ENCODE measurements around the gene EXOC6B.

The EXOC6B gene

DNA sequence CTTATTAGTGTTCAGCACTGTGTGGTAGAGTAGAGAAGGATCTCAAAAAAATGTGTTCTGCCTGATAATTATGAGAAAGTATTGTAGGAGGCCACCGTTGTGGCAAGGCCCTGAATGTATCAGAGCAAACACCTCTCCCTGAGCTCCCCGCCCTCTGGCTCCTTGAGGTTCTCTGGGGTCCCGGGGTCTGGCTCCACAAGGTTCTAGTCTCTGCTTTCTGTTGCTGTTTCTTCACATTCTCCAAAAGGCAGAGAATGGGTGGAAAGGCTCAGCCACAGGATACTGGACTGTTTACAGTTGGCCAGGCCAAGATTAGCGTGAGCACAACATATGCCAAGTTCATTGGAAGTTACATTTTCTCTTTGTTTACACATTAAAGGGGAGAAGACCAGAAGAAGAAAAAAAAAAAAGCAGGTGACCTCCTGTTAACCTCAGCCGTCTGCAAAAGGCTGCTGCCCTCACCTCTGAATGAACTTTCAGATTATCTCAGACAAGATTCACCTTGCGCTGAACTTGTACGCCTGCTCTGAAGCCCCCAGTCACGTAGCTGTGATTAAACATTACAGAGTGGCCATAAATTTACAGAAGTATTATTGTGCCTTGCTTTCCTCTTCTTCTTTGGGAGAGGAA, 621.6 kb downstream of the EXOC6B start:
- no peak for DNase-seq

DNA sequence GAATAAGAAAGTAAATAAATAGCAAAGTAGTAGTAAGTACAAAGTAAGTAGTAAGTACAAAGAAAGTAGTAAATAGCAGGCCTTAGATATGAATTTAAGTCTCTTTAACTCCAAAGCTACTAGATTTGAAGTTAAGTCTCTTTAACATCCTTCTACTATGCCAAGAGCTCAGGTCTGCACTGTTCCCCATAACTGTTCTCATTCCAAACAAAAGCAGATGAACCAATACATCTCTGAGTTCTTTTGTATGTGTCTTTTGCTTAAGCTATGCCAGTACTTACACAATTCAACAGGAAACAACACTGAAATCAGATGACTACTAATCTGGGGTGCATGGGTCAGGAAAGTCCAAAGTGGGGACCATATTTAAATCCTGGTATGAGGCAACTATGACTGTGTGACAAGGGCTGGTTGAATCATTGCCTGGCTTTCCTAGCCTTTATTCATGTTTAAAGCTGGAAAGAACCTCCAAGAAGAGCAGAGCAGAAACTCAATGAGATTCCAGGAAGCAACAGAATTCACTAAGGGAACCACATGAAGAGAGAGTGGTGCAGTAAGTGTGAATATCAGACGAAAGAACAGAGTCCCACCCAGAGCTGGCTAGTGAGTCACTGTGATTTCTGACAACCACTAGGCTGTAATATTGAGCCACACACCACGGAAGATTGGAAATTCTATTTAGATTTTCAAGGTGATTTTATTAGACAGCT, 627.1 kb downstream of the EXOC6B start:
- DNase-seq, result no peak

DNA sequence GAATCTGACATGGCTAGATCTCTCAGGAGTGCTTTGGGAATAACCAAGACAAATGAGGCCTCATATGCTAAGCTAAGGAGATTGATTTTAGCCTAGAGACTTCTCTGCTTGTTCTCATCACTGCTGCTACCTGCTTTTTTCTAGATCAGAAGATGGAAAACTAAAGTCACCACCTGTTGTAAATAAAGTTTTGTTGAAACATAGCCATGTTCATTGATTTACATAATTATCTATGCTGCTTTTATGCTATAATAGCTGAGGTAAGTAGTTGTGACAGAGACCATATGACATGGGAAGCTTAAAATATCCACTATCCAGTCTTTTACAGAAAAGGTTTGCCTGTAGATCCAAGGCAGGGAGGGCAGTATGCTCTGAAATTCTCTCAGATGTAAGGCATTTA, 632.1 kb downstream of the EXOC6B start:
- DNase-seq, result no peak

DNA sequence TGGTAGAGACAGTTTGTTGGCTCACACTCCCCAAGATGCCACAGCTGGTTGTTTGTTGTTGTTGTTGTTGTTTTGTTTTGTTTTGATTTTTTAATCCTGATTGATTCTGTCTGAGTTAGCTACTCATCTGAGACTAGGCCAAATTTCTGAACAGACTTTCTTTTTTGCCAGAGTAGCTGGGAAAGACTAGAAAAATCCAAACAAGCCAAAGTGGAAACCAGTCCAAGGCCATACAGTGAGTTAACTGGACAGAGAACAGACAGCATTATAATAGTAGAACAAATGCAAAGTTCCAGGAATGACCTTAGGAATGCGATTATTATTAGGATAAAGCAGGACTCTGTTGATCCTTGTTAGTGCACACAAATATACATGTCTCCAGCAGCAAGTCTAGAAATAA, 634.4 kb downstream of the EXOC6B start:
- no peak for DNase-seq

DNA sequence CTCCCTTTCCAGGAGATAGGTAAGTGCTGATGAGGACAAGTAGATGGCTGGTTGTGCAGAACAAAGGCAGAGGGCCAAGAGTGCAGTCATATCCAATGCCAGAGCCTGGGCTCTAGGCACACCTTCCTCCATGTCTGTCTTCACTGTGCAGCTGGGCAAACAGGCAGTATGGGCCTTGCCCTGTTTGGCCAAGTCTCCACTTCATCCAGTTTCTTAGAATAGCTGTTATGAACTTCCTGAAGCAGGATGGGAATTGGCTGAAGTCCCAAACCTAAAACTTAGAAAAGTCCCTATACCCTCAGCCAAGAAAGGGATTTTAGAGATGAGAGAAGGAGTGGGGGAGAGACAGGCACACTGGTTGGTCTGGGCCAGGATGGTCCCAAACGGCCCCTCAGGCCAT, 640.6 kb downstream of the EXOC6B start:
- DNase-seq, result no peak

DNA sequence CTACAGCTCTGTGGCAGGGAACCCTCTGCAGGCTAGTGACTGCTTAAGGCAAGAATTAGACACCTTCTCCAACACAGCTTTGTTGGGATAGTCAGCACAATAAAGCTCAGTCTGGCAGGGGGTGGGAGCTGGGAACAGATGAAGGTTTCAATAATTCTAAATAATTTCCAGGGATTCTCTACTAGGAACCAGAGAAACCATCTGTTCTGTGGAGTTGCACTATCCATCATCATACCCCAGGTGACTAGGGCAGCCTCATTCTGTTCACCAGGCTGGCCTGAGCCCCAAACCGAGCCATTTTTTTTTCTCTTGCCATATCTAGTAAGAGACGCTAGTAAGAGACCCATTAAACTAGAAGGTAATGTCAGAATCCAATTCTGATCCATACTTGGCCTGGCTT, 642.4 kb downstream of the EXOC6B start:
- DNase-seq, result no peak

DNA sequence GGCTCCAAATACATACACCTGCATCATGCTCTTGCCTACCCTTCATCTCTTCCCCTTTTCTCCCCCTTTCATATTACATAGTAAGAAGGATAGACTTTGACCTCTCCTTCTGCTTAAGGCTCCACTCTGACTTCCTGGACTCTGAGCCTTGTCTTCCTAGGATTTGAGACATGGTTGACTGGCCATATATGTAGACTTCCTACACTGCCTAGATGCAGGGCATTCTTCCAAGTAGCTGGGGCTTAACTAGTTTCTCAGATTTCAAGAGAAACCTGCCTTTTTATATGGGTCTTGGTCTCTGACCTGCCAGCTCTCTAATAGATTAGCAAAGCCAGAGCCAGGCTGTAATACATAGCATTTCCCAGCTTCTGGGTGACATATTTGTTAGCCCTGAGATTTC, 642.8 kb downstream of the EXOC6B start:
- no peak for DNase-seq

DNA sequence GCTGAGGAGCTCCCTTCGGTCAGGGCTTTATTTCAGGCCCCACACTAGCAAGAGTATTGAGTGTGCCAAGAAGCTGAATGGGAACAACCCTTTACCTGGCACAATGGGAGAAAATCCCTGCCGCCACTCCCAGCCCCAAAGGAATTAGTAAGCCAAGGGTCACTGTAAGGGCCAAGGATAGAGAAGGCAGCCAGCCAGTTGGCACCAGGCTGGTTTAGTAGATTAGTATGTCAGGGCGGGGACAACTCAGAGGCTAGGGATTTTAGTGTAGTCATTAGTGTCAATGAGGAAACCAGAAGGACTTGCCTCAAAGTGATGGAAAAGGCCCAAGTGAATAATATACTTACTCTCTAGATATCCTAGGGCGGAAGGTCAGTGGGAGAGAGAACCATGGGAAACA, 643.3 kb downstream of the EXOC6B start:
- no peak for DNase-seq

DNA sequence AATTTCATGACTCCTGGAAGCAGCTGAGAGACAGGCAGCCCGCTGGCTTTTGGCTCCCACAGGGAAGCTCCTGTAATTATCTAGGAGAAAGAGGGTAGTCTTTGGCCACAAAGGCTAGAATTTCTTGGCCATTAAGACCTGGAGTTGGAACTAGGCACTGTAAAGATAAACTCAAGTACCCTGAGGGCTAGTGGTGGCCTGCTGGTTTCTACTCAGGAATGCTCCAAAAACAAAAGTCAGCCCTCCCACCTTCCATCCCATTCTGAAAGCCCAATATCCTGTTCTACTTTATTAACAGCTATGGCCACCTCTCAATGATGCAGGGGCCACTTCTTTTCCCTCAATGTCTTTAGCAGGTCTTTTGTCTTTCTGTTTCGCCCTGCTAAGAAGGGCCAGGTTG, 644.2 kb downstream of the EXOC6B start:
- DNase-seq, result no peak

DNA sequence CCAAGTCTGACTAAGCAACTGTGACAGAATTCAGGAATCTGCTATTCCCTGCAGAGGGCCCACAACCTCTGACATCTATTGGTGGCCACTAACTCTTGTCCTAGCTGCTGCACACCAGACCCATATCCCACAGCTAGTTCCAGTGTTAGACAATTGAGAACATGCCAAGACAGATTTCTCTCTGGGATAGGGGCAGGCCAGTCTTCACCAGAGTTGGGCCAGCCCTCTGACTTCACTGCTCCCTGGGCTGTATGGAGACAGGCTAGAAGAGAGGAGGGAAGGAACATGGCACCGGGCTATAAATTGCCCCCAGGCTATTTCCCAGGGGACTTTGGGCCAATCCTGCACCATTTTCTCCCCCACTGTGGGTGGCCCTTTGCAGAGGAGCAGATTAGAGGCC, 645.5 kb downstream of the EXOC6B start:
- no peak for DNase-seq

DNA sequence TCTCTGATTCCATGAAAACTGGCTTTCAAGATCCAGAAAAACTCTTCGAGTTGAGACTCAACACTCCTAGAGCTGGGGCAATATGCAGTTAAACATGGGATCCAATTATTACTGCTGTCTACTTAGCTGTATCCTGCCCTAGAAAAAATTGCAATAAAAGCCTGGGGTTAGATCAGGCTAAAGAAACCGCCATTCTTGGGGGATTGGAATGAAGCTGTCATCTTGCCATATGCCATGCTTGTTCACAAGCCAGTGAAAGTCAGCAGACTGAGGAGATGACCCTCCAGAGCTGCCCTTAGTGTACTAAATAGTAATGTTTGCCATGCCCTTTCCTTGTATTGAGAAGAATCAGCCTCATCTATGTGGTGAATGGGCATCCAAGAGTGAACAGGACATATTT, 647.3 kb downstream of the EXOC6B start:
- no peak for DNase-seq

DNA sequence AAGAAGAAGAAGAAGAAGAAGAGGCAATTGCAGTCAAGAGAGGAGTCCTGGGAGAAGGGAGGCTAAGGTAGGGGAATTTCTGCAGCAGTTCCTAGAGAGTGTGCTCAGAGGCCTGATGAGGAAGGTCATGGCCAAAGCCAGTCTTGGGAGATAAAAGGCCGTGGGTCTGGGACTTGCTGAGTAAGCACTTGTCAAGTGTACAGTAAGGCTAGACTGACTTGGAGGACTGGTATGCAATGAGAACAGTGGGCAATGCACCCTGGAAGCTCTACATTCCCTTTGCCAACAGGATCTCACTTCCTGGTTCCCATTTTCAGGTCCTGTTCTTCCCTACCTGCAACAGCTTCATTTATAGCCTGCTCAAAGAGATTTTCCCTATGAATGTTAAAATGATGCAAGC, 649.6 kb downstream of the EXOC6B start:
- no peak for DNase-seq

DNA sequence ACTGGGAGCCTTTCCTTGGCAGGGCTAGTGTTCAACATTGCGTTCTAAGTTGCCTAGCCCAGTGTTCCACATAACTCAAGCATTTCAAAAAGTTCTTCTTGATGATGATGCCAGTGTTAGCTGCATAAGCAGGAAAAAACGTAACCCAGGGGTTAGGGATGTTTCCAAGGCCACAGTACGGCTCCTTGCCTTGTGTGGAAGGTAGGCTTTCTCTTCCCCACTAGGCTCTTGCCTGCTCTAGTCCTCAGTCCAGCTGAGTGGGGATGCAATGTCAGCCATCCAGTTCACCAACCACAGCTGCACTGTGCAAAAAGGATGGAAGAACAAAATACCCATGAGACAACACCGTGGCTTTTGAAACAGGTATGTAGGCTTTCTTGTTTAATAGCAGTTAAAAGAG, 650.2 kb downstream of the EXOC6B start:
- no peak for DNase-seq

DNA sequence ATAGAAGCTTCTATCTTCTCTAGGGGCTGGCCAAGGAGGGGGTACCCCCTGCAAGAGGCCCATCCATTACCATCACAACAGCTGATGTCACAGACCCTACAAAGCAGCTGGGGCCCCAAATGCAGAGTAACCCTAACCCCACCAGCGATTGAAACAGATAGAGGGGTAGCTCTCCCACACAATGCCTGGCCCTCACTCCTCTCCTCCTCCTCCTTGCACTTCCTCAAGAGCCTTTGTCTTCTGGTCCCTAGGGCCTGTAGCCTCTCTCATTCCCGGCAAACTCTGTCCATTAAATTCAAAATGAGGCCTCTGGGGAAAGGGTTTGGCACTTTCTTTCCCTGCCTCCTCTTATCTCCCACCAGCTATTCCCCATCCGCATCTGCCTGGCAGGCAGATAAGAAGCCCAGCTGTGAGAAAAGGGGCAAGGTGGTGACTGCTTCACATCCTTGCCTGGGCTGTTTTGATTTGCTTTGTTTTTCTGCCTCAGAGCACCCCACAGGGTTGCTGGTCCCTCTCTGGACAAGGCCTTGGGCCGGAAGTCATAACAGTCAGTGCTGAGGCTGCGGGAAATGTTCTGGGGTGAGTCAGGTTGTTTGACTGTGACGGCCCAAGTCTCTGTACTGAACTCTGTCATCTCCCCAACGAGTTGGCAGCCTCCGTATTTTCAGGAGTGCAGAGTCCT, 652.1 kb downstream of the EXOC6B start:
- no peak for DNase-seq

DNA sequence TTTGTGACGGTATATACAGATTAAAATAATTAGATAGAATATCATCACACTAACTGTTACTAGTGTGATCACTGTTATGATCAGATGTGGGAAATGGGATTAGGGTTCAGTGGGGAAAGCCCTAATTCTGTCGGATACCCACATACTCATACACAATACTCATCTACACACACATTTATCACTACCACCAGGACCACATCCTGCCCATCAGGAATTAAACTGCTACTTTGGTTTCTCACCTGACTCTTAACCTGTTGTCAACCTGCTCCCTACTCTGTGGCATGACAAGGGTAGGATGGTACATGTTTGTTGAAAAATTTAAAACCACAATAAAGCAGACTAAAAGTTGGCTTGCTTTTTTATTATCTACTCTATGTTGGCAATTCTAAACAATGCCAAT, 653.4 kb downstream of the EXOC6B start:
- no peak for DNase-seq

DNA sequence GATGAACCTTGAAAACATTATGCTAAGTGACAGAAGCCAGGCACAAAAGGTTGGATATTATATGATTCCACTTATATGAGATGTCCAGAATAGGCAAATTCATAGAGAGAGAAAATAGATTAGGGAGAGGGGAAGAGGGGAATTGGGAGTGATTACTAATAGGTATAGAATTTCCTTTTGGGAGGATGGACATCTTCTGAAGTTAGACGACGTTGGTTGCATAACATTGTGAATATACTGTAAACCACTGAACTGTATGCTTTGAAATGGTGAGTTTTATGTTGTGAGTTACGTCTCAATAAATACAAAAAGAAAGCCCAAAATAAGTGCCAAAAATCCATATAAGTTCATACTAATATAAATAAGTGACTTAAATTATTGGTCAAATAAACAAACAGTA, 659.6 kb downstream of the EXOC6B start:
- DNase-seq, result no peak

DNA sequence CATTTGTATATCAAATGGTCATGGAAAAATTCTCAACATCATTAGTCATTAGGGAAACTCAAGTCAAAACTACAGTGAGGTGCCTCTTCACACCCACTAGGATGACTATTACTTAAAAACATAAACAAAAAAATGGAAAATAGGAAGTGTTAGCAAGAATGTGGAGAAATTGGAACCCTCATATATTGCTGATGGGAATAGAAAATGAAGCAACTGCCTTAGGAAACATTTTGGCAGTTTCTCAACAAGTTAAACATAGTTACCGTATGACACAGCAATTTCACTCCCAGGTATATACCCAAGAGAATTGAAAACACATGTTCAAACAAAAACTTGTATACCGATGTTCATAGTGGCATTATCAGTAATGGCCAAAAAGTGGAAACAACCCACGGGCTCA, 660.0 kb downstream of the EXOC6B start:
- no peak for DNase-seq

DNA sequence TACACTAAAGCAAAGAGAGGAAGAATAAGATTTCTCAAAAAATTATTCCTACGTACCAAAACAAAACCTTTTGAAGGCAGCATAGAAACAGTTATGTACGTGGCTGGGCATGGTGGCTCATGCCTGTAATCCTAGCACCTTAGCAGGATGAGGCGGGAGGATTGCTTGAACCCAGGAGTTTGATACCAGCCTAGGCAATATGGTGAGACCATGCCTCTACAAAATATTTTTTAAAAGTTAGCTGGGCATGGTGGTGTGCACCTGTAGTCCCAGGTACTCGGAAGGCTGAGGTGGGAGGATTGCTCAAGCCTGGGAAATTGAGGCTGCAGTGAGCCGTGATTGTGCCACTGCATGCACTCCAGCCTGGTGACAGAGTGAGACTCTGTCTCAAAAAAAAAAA, 663.3 kb downstream of the EXOC6B start:
- no peak for DNase-seq

DNA sequence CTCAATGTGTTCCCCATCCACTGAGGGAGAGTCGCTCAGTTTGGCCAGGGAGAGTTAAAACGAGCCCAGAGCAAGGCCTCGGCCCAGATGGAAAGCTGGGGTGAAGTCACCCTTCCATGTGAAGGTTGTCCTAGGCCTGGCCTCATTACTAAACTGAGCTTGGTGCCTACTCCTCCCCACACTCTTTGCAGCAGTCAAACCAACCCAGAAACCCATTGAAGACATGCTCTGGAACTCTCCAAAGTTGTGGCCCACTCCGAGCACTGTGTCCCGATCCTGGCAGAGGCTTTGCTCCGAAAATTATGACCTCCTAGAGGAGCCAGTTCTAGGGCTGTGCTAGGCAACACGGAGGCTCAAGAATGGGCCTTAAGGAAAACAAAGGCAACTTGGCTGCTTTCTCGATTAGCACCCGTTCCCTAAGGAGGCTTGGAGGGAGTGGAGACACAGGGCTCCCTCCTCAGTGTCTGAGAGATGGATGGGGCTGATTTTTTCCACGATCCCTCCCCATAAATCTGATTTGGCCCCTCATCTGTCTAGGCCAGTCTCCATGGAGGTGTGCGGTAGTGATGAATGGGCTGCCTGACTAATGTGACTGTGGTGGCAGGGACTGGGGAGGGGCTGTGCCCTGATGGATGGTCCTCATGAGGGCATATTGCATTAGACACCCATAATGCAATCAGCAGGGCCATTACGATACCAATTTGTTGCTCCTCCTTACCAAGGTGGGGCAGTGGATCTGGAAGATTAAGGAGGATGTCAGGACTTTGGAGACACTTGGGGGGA, 666.4 kb downstream of the EXOC6B start:
- DNase-seq, result no peak

DNA sequence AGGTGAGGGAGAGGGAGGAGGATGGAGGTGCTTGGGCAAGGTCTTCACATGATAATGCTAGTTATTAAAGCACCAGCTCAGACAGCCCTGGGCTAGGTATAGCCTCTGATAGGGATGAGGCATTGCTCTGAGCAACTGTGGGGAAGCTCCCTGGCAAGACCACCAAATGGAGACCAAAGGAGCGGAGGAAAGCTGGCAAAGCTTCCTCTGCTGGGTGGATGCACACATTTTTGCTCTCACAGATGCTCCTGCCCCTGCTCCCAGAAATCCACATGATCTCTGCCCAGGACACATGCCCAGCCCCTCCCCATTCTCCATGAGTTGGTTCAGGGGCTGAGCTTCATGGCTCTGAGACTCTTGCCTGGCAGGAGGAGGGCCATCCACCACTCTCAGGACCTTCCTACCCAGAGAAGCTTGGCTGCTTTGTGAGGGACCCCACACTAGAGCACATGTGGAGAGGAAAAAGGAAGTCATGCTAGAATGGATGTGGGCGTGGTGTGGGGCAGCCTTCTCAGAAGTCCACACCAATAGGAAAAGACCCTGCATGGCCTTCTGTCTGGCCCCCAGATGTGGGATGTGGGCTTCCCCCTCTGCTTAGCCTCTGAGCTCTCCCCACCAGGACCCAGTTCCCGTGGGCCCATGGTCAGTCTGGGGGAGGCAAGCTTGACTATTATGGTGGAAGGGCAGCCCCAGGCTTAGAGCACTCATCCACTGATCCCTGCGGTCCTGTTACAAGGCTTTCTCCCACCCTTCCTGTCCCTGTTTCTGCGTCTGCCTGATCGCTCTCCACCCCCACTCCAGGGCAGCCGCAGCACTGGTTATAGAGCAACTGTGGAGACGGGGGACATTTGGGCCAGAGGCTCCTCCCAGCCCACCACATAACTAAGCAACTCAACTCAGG, 667.7 kb downstream of the EXOC6B start:
- no peak for DNase-seq

DNA sequence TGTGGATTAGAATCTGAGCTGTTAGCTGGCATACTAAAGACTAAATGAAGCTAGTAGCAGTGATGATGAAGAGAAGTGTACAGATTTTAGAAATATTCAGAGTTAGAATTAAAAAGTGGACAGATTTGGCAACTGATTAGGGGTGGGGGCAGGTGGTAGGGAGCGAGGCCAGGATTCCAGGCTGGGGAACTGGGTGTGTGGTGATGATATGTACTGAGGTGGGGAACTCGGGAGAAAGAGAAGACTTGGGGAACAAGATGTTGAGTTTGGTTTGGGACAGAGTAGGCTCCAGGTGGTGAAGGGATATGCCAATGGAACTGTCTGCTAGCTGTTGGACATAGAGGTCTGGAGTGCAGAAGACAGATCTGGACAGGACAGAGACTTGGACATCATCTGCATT, 669.0 kb downstream of the EXOC6B start:
- no peak for DNase-seq

DNA sequence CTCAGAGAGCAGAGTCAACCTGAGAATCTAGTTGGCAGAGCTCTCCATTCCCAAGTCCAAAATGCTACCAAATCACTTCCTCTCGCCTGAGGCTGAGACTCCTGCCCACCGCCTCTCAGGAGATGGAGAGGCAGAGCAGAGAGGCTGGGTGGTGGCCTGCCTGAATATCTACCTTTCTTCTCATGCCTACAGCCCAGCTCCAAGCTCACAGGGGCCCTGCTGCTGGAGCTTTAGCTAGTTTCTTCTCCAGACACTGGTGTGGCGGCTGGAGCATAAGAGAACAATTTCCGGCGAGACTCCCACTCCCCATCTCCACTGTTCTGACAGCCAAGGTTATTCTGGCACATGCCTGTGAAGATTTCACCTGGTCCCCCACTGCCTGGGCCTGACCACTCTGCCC, 670.1 kb downstream of the EXOC6B start:
- DNase-seq, result no peak

DNA sequence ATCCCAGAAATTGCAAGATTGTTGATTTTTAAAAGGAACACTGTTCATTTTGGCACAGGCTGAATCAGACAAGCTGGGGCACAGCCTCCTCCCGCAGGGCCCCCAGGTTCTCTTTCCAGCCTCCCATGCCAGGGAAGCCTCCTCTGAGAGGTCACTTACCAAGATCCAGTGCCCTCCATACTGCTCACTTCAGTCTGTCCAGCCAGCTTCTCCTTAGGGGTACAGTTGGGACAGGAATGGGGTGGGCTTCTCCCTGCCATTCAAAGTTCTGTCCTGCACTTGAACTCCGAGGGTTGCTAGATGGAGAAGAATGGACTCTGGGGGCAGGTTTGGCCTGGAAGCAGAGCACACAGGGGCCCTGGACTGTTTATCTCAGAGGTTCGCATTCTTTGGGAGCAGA, 670.7 kb downstream of the EXOC6B start:
- no peak for DNase-seq
